Measurements from ENCODE around the gene B3GAT1. TPM values are rescaled to one million over a fixed set of nuclear protein-coding genes. Genes with fewer than 3 reads are reported as not detected.

Gene B3GAT1
- total RNA-seq, 4 donors from 2014 or later = 0.13 to 0.66 (median 0.35) TPM

DNA sequence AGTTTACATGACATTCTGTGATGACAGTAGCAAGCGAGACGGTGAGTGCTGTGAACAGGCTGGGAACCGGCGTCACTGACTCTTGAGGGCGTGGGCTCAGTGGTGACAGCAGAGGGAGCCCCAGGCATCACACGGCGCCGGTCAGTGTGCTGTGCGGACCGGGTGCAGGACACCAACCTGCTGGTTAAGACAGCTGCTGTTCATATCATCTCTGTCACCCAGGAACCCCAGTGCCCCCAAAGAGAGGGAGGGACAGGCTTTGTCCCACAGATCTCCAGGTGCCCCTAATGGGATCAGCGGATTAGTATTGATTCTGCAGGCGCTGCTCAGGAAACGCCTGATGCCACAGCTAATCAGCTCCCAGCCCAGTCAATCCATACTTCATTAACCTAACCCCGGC is 18.4 kb downstream of the B3GAT1 start:
- no peak for DNase-seq (ENCODE audit: extremely low spot score)
- 24% methylated on average over 10 of the region's 14 CpGs for WGBS
- Histone ChIP-seq H3K27ac (replicated peaks in 1 of 4) (no peak overlapping the region), H3K9me3 (no peaks in the 10 kb centered on the region), H3K4me1 (no peaks in the 10 kb centered on the region), H3K36me3 (no peaks in the 10 kb centered on the region), H3K27me3 (peaks cover 0 to 60% (median 0%) of the 10 kb centered on the region in 4 donors), H3K4me3 (no peak overlapping the region)
- intact Hi-C loops (cut with DNase I) = no loop called here
- TF ChIP-seq, protein P1, sequence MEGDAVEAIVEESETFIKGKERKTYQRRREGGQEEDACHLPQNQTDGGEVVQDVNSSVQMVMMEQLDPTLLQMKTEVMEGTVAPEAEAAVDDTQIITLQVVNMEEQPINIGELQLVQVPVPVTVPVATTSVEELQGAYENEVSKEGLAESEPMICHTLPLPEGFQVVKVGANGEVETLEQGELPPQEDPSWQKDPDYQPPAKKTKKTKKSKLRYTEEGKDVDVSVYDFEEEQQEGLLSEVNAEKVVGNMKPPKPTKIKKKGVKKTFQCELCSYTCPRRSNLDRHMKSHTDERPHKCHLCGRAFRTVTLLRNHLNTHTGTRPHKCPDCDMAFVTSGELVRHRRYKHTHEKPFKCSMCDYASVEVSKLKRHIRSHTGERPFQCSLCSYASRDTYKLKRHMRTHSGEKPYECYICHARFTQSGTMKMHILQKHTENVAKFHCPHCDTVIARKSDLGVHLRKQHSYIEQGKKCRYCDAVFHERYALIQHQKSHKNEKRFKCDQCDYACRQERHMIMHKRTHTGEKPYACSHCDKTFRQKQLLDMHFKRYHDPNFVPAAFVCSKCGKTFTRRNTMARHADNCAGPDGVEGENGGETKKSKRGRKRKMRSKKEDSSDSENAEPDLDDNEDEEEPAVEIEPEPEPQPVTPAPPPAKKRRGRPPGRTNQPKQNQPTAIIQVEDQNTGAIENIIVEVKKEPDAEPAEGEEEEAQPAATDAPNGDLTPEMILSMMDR (IDR thresholded peaks at IDR 0.05) = peak in 1 of 3 experiments; percentile 19
- TF ChIP-seq POLR2AphosphoS5 (IDR thresholded peaks at IDR 0.05) = no peak

DNA sequence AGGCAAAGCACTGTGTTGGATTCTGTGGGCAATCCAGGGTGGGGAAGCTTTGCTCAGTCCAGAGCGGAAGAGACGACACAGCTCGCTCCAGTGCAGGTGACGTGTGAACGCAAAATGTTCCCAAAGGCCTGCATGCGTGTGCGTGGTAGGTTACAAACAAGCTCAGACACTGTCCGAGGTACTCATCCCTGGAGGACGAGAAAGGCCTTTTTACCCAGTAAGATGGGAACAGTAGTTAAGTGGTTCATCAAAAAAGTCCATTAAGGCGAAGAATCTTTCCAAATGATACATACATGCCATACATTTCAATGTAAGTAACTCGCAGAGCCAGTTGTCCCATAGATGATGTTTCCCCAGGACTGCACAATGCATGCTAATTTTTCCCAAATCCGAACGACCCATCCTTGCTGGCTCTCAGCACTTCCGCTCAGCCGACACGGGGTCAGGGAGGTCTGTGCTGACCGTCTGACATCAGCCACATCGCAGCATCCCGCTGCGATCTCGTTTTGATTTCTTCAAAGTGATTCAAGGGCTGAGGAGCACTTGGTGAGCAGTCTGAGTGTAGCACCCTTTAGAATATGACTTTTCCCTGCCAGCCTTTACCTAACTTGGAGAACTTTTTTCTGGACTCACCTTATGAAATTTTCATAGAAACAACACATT is 19.0 kb downstream of the B3GAT1 start:
- H3K9me3 ChIP-seq = no peaks in the 10 kb centered on the region
- H3K27ac ChIP-seq (replicated peaks in 1 of 4) = no peak overlapping the region
- DNase-seq (ENCODE audit: extremely low spot score) = no peak
- TF ChIP-seq, protein P1 (IDR thresholded peaks at IDR 0.05) = no peak
- no peak for TF ChIP-seq POLR2A (IDR thresholded peaks at IDR 0.05; ENCODE audit: low read depth)
- no peak overlapping the region for H3K4me3 ChIP-seq
- peaks cover 0 to 60% (median 0%) of the 10 kb centered on the region in 4 donors for H3K27me3 ChIP-seq
- intact Hi-C loops (cut with DNase I) = no loop called here
- no peaks in the 10 kb centered on the region for H3K4me1 ChIP-seq
- H3K36me3 ChIP-seq = no peaks in the 10 kb centered on the region
- WGBS = 89% methylated on average over 21 of the region's 21 CpGs

DNA sequence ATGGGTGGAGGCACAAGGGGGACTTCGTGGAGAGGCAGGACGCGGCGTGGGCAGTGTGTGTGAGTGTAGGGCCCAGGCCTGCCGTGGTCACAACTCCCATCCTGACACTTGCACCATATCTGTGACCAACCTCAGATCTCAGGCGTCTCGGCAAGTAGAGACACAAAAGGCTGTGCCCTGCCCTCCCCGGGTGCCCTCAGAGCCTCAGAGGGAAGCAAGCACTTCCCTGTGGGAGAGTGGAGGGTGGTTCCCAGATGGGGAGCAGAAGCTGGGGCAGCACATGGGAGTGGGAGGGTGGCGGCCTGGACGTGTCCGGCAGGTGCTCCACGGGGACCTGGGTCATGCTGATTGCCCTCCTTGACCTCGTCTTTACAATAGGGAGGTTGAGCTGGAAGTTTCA is 20.4 kb downstream of the B3GAT1 start:
- WGBS = 81% methylated on average over 12 of the region's 13 CpGs
- no peaks in the 10 kb centered on the region for H3K4me1 ChIP-seq
- intact Hi-C loops (cut with DNase I) = no loop called here
- no peaks in the 10 kb centered on the region for H3K9me3 ChIP-seq
- no peak for DNase-seq (ENCODE audit: extremely low spot score)
- peaks cover 0 to 64% (median 0%) of the 10 kb centered on the region in 4 donors for H3K27me3 ChIP-seq
- H3K4me3 ChIP-seq = no peak overlapping the region
- no peak for TF ChIP-seq POLR2AphosphoS5 (IDR thresholded peaks at IDR 0.05)
- TF ChIP-seq, protein P1 (IDR thresholded peaks at IDR 0.05) = no peak
- TF ChIP-seq EP300 (IDR thresholded peaks at IDR 0.05) = no peak
- no peak for TF ChIP-seq POLR2A (IDR thresholded peaks at IDR 0.05; ENCODE audit: low read depth)
- H3K27ac ChIP-seq (replicated peaks in 1 of 4) = no peak overlapping the region
- no peaks in the 10 kb centered on the region for H3K36me3 ChIP-seq

DNA sequence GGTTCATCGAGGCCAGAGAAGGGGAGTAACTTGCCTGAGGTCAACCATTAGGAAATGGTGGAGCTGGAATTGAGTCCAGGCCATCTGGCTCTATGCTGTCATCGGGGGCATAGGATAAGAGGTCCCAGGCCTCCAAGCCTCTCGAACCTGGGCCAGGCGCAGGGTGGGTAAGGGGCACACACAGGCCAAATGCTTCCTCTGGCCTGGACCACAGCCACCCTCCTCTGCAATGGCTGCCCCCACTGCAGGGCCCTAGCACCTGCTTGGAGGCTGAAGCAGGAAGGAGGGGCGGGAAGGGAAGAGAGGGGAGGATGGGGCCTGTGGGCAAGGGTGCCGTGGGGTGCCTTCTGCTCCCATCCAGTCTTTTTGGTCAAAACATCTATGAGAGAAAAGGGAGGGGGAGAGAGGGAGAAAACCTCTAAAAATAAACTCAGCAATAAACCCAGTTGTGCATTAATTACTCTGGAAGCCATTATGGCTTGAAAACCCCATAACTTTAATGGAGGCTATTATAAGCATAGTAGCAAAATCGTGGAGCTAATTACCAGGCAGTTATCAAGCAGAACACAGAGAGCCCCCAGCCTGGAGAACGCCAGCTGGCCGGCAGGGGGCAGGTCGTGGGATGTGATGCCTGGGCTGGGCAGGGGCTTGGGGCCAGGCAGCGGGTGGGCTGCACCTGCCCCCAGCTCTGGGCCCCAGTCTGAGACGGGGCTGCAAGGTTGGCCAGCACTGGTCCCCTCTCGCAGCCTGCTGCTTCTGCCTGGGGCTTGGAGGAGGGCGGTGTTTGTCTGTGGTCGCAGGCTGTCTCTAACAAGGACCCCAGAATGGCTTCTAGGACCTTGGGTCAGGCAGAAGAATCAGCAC is 21.1 kb downstream of the B3GAT1 start:
- TF ChIP-seq POLR2AphosphoS5 (IDR thresholded peaks at IDR 0.05) = no peak
- TF ChIP-seq, protein P1 (IDR thresholded peaks at IDR 0.05) = no peak
- TF ChIP-seq POLR2A (IDR thresholded peaks at IDR 0.05; ENCODE audit: low read depth) = no peak
- TF ChIP-seq EP300 (IDR thresholded peaks at IDR 0.05) = no peak
- peaks cover 0 to 69% (median 0%) of the 10 kb centered on the region in 4 donors for H3K27me3 ChIP-seq
- no peak overlapping the region for H3K4me3 ChIP-seq
- WGBS = 66% methylated on average over 11 of the region's 15 CpGs
- H3K27ac ChIP-seq (replicated peaks in 1 of 4) = no peak overlapping the region
- DNase-seq (ENCODE audit: extremely low spot score) = no peak
- H3K9me3 ChIP-seq = no peaks in the 10 kb centered on the region
- intact Hi-C loops (cut with DNase I) = no loop called here
- H3K36me3 ChIP-seq = no peaks in the 10 kb centered on the region
- no peaks in the 10 kb centered on the region for H3K4me1 ChIP-seq
